ACC112 (cell line): ENCODE measurements around the gene YJEFN3.

Source experiments
- H2AFZ ChIP-seq: fragments of 200-600 bp; sonication (generic); one replicate; pipeline ENCODE4 v1.6.0; 2017; ENCODE audit warnings: antibody characterized with exemption, low read length; ENCODE audit not compliant: unreplicated experiment
- H3K27ac ChIP-seq: fragments of 200-600 bp; sonication (generic); 2 replicates; pipeline ENCODE4 v1.5.1; 2014; ENCODE audit warnings: low read depth, mild to moderate bottlenecking, antibody characterized with exemption, low read length, moderate library complexity
- H3K27me3 ChIP-seq: fragments of 200-600 bp; sonication (generic); 2 replicates; pipeline ENCODE4 v1.6.1; 2014; ENCODE audit warnings: mild to moderate bottlenecking, antibody characterized with exemption, low read length, moderate library complexity, mixed read lengths; ENCODE audit not compliant: insufficient read depth
- H3K36me3 ChIP-seq: fragments of 200-600 bp; sonication (generic); 2 replicates; pipeline ENCODE4 v1.6.1; 2016; ENCODE audit warnings: mild to moderate bottlenecking, antibody characterized with exemption, low read length, moderate library complexity, mixed read lengths; ENCODE audit not compliant: insufficient read depth
- H3K4me1 ChIP-seq: fragments of 200-600 bp; sonication (generic); one replicate; pipeline ENCODE4 v1.6.1; 2016; ENCODE audit warnings: low read length, mixed read lengths; ENCODE audit not compliant: insufficient read depth, unreplicated experiment, control insufficient read depth
- H3K4me3 ChIP-seq: fragments of 200-600 bp; sonication (generic); 2 replicates; pipeline ENCODE4 v1.5.1; 2014; ENCODE audit warnings: mild to moderate bottlenecking, low read depth, low read length
- H3K79me2 ChIP-seq: fragments of 200-600 bp; sonication (generic); one replicate; pipeline ENCODE4 v1.6.0; 2016; ENCODE audit warnings: low read length; ENCODE audit not compliant: control insufficient read depth, unreplicated experiment, insufficient read depth

The YJEFN3 gene

DNA sequence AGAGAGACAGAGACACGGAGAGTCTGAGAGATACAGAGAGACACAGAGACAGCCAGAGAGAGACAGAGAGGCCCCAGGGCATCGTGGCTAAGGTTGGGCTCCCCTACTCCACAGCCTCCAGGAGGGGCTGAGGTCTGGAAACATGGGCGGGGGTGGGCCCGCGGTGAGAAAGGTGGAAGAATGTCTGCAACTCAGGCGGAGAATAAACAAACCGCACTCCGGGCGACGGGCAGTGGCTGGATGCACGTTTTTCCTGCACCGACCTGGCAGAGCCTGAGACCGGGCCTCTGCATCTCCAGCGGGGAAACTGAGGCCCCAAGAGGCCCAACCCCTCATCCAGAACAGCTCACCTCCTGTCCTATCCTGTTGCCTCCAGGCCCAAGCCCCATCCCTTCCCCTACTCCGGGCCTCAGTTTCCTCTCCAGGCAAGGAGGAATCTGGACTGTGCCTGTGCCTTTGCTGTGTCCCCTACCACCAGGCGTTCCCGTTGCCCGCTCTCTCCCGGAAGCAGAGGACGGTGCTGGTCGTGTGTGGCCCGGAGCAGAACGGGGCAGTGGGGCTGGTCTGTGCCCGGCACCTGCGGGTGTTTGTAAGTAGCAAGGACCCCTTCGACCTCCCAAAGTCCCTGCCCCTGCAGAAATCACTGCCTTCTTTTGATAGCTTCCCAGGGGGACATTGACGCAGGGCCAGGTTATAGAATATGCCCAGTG, 6.0 kb downstream of the YJEFN3 start:
- Histone ChIP-seq H2AFZ (no peak overlapping the region), H3K27ac (no peak overlapping the region), H3K79me2 (no peaks in the 10 kb centered on the region), H3K27me3 (no peaks in the 10 kb centered on the region), H3K4me3 (no peak overlapping the region), H3K36me3 (no peaks in the 10 kb centered on the region), H3K4me1 (peaks cover 11% of the 10 kb centered on the region)

DNA sequence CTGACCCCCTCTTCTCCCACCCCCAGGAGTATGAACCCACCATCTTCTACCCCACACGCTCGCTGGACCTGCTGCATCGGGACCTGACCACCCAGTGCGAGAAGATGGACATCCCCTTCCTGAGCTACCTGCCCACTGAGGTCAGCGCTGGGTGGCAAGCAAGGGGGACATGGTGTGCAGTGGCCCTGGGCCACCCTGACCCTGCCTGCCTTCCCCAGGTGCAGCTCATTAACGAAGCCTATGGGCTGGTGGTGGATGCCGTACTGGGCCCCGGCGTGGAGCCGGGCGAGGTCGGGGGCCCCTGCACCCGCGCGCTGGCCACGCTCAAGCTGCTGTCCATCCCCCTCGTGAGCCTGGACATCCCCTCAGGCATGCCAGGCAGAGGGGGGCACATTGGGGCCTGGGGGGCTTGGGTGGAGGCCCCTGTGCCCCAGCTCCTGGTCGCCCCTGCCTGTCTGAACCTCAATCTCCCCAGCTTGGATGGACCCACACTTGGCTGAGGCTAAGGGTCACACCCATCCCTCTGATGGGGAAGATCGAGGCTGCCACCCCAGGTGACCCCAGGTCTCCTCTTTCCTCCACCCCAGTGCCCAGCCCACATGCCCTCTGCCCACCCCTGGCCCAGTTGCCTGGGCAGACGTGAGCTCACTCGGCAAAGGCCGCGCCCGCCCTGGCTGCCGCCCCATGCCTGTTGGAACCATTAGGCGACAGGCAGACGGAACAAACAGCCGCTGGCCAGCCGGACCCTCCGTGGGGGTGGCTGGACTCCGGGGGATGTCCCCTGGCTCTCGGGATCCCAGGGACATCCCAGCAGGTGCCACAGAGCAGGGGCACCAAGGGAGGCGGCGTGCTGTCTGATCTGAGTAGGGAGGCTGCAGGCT, 6.8 kb downstream of the YJEFN3 start:
- Histone ChIP-seq H3K4me3 (no peak overlapping the region), H3K27me3 (no peaks in the 10 kb centered on the region), H3K79me2 (no peaks in the 10 kb centered on the region)

GRCh38 chr19:19537075-19538048, 8.7 kb downstream of the YJEFN3 start:
- no peaks in the 10 kb centered on the region for H3K79me2 ChIP-seq
- peaks cover 4% of the 10 kb centered on the region for H3K4me1 ChIP-seq
- H3K36me3 ChIP-seq: no peaks in the 10 kb centered on the region
- no peak overlapping the region for H3K27ac ChIP-seq
- H2AFZ ChIP-seq: no peak overlapping the region
- H3K4me3 ChIP-seq: no peak overlapping the region
- H3K27me3 ChIP-seq: no peaks in the 10 kb centered on the region

More for the DNA sequence above, 6.8 kb downstream of the YJEFN3 start:
- H2AFZ ChIP-seq: no peak overlapping the region
- H3K4me1 ChIP-seq: peaks cover 6% of the 10 kb centered on the region
- no peak overlapping the region for H3K27ac ChIP-seq
- no peaks in the 10 kb centered on the region for H3K36me3 ChIP-seq

DNA sequence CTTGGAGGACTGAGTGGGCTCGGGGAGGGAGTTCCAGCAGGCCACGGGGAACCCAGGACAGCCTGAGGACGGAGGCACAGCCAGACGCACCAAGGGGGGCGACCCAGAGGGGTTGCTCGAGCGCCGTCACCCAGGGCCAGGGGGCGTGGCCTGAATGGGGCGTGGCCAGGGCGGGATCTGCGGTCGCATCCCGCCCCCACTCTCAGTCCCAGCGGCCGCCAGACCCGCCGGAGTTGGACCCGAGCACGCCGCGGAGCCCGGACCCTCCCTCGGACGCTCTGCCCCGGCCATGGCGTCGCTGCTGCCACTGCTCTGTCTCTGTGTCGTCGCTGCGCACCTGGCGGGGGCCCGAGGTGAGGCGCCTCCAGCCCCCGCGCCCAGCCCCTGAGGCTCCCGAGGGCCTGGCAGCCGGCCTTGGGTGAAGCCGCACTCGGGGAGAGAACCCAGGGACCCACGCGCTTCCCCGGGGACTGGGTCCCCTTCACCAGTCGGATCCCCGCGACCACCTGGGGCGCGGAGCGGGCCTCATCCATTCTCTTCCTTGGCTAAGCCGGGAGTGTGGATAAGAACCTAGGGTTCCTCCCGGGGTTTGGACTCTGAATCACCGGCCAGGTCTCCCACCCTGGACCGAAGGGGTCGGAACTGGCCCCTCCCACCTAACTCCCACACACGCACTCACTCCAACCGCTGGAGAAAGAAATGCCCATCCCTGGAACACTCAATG, 9.5 kb downstream of the YJEFN3 start, which contains the start of gene CILP2:
Gene CILP2 (plus strand): TSS at position 205 of the 724 bp plus-strand sequence. CDS start 85 bp downstream, at position 290.
- peak within 1 kb of the TSS; percentile 63; the same call in 1 of the 2 replicates for H3K4me3 ChIP-seq
- peak within 1 kb of the TSS; percentile 38 for H2AFZ ChIP-seq
- no peaks in the 10 kb centered on the region for H3K79me2 ChIP-seq
- H3K27me3 ChIP-seq: no peaks in the 10 kb centered on the region
- H3K4me1 ChIP-seq: peaks cover 4% of the 10 kb centered on the region
- H3K36me3 ChIP-seq: no peaks in the 10 kb centered on the region
- H3K27ac ChIP-seq: no peak within 1 kb of the TSS

DNA sequence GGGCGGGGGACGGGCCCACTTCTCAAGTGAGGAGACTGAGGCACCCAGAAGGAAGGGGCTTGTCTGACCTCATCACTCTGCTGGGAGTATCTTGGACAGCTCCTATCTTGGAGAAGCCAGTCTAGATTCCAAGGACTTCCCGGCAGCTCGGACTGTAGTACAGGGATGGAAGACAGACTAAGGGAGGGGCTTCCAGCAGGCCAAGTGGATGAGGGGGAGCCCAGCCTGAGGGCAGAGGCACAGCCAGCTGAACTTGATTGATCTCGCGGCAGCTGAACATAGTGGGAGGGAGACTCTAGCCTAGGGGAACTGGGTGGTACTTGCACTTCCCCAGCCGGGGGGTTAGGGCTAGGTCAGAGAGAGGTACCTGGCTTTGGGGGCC, 10.1 kb downstream of the YJEFN3 start:
- H3K27ac ChIP-seq: no peak overlapping the region
- peaks cover 4% of the 10 kb centered on the region for H3K4me1 ChIP-seq
- no peaks in the 10 kb centered on the region for H3K36me3 ChIP-seq
- H2AFZ ChIP-seq: no peak overlapping the region
- no peaks in the 10 kb centered on the region for H3K27me3 ChIP-seq
- no peaks in the 10 kb centered on the region for H3K79me2 ChIP-seq
- peak overlapping the region; percentile 63; the same call in 1 of the 2 replicates for H3K4me3 ChIP-seq

GRCh38 chr19:19539698-19540063, 11.0 kb downstream of the YJEFN3 start:
- H3K27me3 ChIP-seq: no peaks in the 10 kb centered on the region
- no peak overlapping the region for H3K4me3 ChIP-seq
- H2AFZ ChIP-seq: no peak overlapping the region
- no peaks in the 10 kb centered on the region for H3K79me2 ChIP-seq
- peaks cover 4% of the 10 kb centered on the region for H3K4me1 ChIP-seq
- no peaks in the 10 kb centered on the region for H3K36me3 ChIP-seq
- no peak overlapping the region for H3K27ac ChIP-seq

GRCh38 chr19:19540064-19540714, 11.5 kb downstream of the YJEFN3 start:
- H3K36me3 ChIP-seq: no peaks in the 10 kb centered on the region

GRCh38 chr19:19540715-19541515, 12.2 kb downstream of the YJEFN3 start:
- peak overlapping the region; percentile 50 for H2AFZ ChIP-seq
- H3K27ac ChIP-seq: no peak overlapping the region
- peaks cover 4% of the 10 kb centered on the region for H3K4me1 ChIP-seq
- no peaks in the 10 kb centered on the region for H3K36me3 ChIP-seq
- H3K79me2 ChIP-seq: no peaks in the 10 kb centered on the region
- no peaks in the 10 kb centered on the region for H3K27me3 ChIP-seq
- peak overlapping the region; percentile 54 for H3K4me3 ChIP-seq

More at GRCh38 chr19:19540064-19540714, 11.5 kb downstream of the YJEFN3 start:
- Histone ChIP-seq H3K27me3 (no peaks in the 10 kb centered on the region), H3K4me1 (peaks cover 4% of the 10 kb centered on the region), H2AFZ (no peak overlapping the region), H3K27ac (no peak overlapping the region), H3K79me2 (no peaks in the 10 kb centered on the region), H3K4me3 (peak overlapping the region; percentile 54; the same call in 1 of the 2 replicates)

DNA sequence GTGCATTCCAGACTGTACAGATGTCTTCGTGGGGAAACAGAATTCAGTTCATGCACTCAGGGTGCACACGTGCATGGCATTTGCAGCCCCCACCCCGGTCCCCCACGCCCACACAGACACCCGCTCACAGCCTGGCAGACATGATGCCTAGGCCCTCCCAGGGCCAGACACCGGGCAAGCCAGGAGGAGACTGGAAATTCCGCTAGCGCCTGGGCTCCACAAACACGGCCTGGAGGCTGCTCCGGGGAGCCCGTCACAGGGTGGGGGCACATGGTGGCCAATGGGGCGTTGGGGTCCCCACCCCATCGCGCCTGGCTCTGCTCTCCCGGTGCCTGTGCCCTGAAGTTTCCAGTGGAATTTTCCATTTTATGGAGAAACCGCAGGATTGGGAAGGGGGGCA, 12.9 kb downstream of the YJEFN3 start:
- no peaks in the 10 kb centered on the region for H3K36me3 ChIP-seq
- H3K27ac ChIP-seq: no peak overlapping the region
- H3K4me3 ChIP-seq: no peak overlapping the region
- no peaks in the 10 kb centered on the region for H3K27me3 ChIP-seq
- no peak overlapping the region for H2AFZ ChIP-seq
- no peaks in the 10 kb centered on the region for H3K79me2 ChIP-seq
- peaks cover 4% of the 10 kb centered on the region for H3K4me1 ChIP-seq
